ENCODE data around the gene ADARB2. TPM values are rescaled to one million over a fixed set of nuclear protein-coding genes. Genes with fewer than 3 reads are reported as not detected.

Gene ADARB2
- total RNA-seq, 1 donor from 2014 or later = 0.08 TPM

DNA sequence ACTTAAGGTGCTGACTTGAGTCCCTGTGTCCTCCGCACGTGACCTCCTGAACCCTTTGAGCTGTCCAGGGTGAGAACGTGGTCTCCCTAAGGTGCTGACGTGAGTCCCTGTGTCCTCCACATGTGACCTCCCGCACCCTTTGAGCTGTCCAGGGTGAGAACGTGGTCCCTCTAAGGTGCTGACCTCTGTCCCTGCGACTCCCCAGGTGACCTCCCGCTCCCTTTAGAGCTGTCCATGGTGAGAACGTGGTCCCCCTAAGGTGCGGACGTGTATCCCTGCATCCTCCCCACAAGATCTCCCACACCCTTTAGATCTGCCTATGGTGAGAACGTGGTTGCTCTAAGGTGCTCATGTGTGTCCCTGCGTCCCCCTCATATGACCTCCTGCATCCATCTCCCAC, 174.3 kb downstream of the ADARB2 start:
- Histone ChIP-seq H3K36me3 (ENCODE audit: control insufficient read depth, insufficient read depth, low read length) (no peaks in the 10 kb centered on the region), H3K27me3 (ENCODE audit: control insufficient read depth, insufficient read depth, low read length) (peaks cover 4% of the 10 kb centered on the region), H3K4me3 (ENCODE audit: low read depth, low read length) (no peak overlapping the region)
- DNase-seq (ENCODE audit: low read depth) = no peak
- no peak for TF ChIP-seq CTCF (IDR thresholded peaks at IDR 0.05; ENCODE audit: insufficient read depth, low read length, poor library complexity, severe bottlenecking)

- Histone ChIP-seq H3K27me3 (ENCODE audit: control insufficient read depth, insufficient read depth, low read length) (peaks cover 4% of the 10 kb centered on the region), H3K36me3 (ENCODE audit: control insufficient read depth, insufficient read depth, low read length) (no peaks in the 10 kb centered on the region), H3K4me3 (ENCODE audit: low read depth, low read length) (no peak overlapping the region)
- no peak for TF ChIP-seq CTCF (IDR thresholded peaks at IDR 0.05; ENCODE audit: insufficient read depth, low read length, poor library complexity, severe bottlenecking)
- DNase-seq (ENCODE audit: low read depth) = no peak
These were observed 175.5 kb downstream of the ADARB2 start for GRCh38 chr10:1561731-1562337.

DNA sequence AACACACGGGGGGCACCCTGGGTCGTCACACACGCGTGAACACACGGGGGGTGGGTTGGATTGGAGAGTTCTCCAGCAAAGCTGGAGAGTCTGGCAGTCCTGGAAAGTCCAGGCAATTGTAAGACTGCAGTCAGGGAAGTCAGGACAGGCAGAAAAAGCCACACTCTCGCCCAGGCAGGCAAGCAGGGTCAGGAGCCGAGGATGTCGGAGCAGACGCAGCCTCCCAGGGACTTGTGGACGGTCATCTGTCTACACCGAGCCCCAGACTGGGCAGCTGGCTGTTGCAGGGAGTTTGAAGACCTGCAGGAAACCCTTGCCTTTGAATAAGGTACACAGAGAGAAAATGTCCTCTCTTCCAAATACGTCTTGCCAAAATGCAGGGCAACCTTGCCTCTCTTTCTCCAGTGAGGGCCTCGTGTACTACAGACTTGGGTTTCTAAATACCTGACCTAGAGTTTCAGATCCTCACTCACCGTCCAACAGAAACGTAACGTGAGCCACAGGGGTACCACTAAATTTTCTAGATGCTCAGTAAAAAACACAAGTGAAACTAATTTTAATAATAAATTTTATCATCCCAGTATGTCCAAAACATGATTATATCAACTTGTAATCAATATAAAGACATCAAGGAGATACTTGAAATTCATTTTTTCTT, 176.7 kb downstream of the ADARB2 start:
- H3K27me3 ChIP-seq (ENCODE audit: control insufficient read depth, insufficient read depth, low read length) = peaks cover 4% of the 10 kb centered on the region
- TF ChIP-seq CTCF (IDR thresholded peaks at IDR 0.05; ENCODE audit: insufficient read depth, low read length, poor library complexity, severe bottlenecking) = no peak
- no peak for DNase-seq (ENCODE audit: low read depth)
- H3K36me3 ChIP-seq (ENCODE audit: control insufficient read depth, insufficient read depth, low read length) = no peaks in the 10 kb centered on the region
- H3K4me3 ChIP-seq (ENCODE audit: low read depth, low read length) = no peak overlapping the region

DNA sequence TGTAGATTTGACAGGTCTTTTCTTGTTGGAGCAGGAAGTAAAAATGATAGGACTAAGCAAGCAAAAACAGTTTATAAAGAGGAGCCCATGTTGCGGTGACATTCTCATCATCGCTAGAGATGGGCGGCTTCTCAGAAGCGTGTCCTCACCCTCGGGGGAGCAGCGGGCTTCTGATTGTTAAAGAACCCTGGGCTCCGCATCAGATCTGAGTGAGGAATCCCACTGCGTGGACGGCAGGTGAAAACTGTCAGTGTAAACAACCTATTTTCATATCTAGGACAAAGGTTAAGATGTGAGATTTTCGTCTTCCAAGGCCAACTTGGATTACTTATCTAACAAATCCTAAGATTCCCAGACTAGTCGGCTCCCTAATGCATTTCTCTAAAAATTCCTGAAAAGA, 177.6 kb downstream of the ADARB2 start:
- peaks cover 4% of the 10 kb centered on the region for H3K27me3 ChIP-seq (ENCODE audit: control insufficient read depth, insufficient read depth, low read length)
- H3K4me3 ChIP-seq (ENCODE audit: low read depth, low read length) = no peak overlapping the region
- H3K36me3 ChIP-seq (ENCODE audit: control insufficient read depth, insufficient read depth, low read length) = no peaks in the 10 kb centered on the region
- TF ChIP-seq CTCF (IDR thresholded peaks at IDR 0.05; ENCODE audit: insufficient read depth, low read length, poor library complexity, severe bottlenecking) = no peak
- DNase-seq (ENCODE audit: low read depth) = no peak

- Histone ChIP-seq H3K4me3 (ENCODE audit: low read depth, low read length) (no peak overlapping the region), H3K27me3 (ENCODE audit: control insufficient read depth, insufficient read depth, low read length) (peaks cover 4% of the 10 kb centered on the region), H3K36me3 (ENCODE audit: control insufficient read depth, insufficient read depth, low read length) (no peaks in the 10 kb centered on the region)
- TF ChIP-seq CTCF (IDR thresholded peaks at IDR 0.05; ENCODE audit: insufficient read depth, low read length, poor library complexity, severe bottlenecking) = no peak
- no peak for DNase-seq (ENCODE audit: low read depth)
These were observed 178.0 kb downstream of the ADARB2 start for GRCh38 chr10:1559311-1559710.

- no peak for TF ChIP-seq CTCF (IDR thresholded peaks at IDR 0.05; ENCODE audit: insufficient read depth, low read length, poor library complexity, severe bottlenecking)
- H3K27me3 ChIP-seq (ENCODE audit: control insufficient read depth, insufficient read depth, low read length) = peaks cover 4% of the 10 kb centered on the region
- H3K4me3 ChIP-seq (ENCODE audit: low read depth, low read length) = no peak overlapping the region
- no peaks in the 10 kb centered on the region for H3K36me3 ChIP-seq (ENCODE audit: control insufficient read depth, insufficient read depth, low read length)
- no peak for DNase-seq (ENCODE audit: low read depth)
These were observed 178.4 kb downstream of the ADARB2 start for GRCh38 chr10:1558906-1559305.

Data from kidney epithelial cell (primary cell).